Gastroesophageal sphincter (tissue), 3 donors: ENCODE results near the gene EXOC4.

ENCODE experiments used
- CTCF ChIP-seq, 4 experiments: fragments of 200-600 bp in 2 of 4; fragments of 450-650 bp in 2 of 4; sonication (generic) in 1 of 4; IDR thresholded peaks; one replicate each; pipeline ENCODE4 v1.5.1; 2017 to 2019; ENCODE audit warnings: antibody characterized with exemption in 4 of 4, mild to moderate bottlenecking in 2 of 4, moderate library complexity in 2 of 4
- EP300 ChIP-seq: sonication (generic); formaldehyde crosslinking; IDR thresholded peaks from one replicate; pipeline ENCODE4 v1.6.1; 2017; ENCODE audit warnings: antibody characterized with exemption, mild to moderate bottlenecking
- POLR2A ChIP-seq, 2 donors: fragments of 450-650 bp; IDR thresholded peaks; one replicate each; pipeline ENCODE4 v1.6.1; 2017; ENCODE audit warnings: antibody characterized with exemption in 2 of 2, mild to moderate bottlenecking in 2 of 2, moderate library complexity in 1 of 2
- POLR2AphosphoS5 ChIP-seq: sonication (generic); formaldehyde crosslinking; IDR thresholded peaks from one replicate; pipeline ENCODE4 v1.6.1; 2017; ENCODE audit warnings: antibody characterized with exemption

- TF ChIP-seq CTCF (IDR thresholded peaks at IDR 0.05) (no peak), EP300 (no peak), POLR2AphosphoS5 (no peak), POLR2A (IDR thresholded peaks at IDR 0.05) (no peak)
Observed at GRCh38 chr7:133560900-133561299, 308.0 kb downstream of the EXOC4 start.
